ENCODE data around the gene LRRC25.

GRCh38 chr19:18373892-18374629 is 23.4 kb downstream of the LRRC25 start:
- TF ChIP-seq POLR2A (IDR thresholded peaks at IDR 0.05; ENCODE audit: low read length) (no peak), EP300 (IDR thresholded peaks at IDR 0.05) (peak; percentile 79 to 95; a peak in 3 of 5 replicates), CTCF (IDR thresholded peaks at IDR 0.05) (no peak), PBX3 (IDR thresholded peaks at IDR 0.05) (no peak), MAZ (IDR thresholded peaks at IDR 0.05; ENCODE audit: borderline replicate concordance, low read depth, low read length) (no peak), HDAC2 (IDR thresholded peaks at IDR 0.05) (no peak), USF2 (IDR thresholded peaks at IDR 0.05) (peak; percentile 95), BCL3 (IDR thresholded peaks at IDR 0.05) (no peak), ELK1 (IDR thresholded peaks at IDR 0.05; ENCODE audit: low read depth, low read length) (no peak)

Data from A549 (cell line).